ENCODE measurements around the gene TMEM175.
"Not testable (repeated sequence)": the region's sequence is repeated elsewhere in the genome, so short reads cannot be mapped to it uniquely, and the experiment has no call there.

The TMEM175 gene

GRCh38 chr4:930028-930551 lies 2.2 kb upstream of the TMEM175 start:
- Histone ChIP-seq H3K4me3 (ENCODE audit: low read depth, low read length) (peak overlapping the region; percentile 96; the same call in 1 of the 2 replicates), H3K36me3 (ENCODE audit: control insufficient read depth, insufficient read depth, low read length) (no peaks in the 10 kb centered on the region), H3K9me3 (ENCODE audit: control insufficient read depth, insufficient read depth, low read depth, low read length) (no peaks in the 10 kb centered on the region), H3K9ac (ENCODE audit: low read length) (no peak overlapping the region), H3K4me1 (ENCODE audit: control insufficient read depth, insufficient read depth, low read length) (peaks cover 20% of the 10 kb centered on the region), H3K27ac (ENCODE audit: low read depth, low read length) (no peak overlapping the region), H3K27me3 (ENCODE audit: control insufficient read depth, insufficient read depth, low read length) (no peaks in the 10 kb centered on the region)

DNA sequence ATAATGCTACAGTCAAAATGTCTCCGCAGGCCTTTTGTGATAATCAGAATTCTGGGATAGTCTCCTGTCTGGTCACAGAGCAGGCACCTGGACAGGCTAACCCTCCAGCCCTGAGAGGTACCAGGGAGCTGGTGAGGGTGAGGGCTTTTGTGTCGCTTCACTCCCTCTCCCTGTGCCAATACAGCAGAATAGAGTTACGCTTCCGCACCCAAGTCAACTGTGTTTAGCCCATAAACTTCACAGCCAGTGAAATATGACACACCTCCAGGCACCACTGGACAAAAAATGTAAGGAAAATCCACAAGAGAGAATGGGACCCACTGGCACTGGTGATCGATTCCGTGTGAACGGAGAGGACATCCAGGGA lies 1.4 kb upstream of the TMEM175 start:
- Histone ChIP-seq H3K27me3 (ENCODE audit: control insufficient read depth, insufficient read depth, low read length) (no peaks in the 10 kb centered on the region), H3K4me1 (ENCODE audit: control insufficient read depth, insufficient read depth, low read length) (peaks cover 14% of the 10 kb centered on the region), H3K4me3 (ENCODE audit: low read depth, low read length) (peak overlapping the region; percentile 96), H3K36me3 (ENCODE audit: control insufficient read depth, insufficient read depth, low read length) (no peaks in the 10 kb centered on the region), H3K9me3 (ENCODE audit: control insufficient read depth, insufficient read depth, low read depth, low read length) (no peaks in the 10 kb centered on the region), H3K9ac (ENCODE audit: low read length) (peak overlapping the region; percentile 12), H3K27ac (ENCODE audit: low read depth, low read length) (no peak overlapping the region)

- Histone ChIP-seq H3K27ac (ENCODE audit: low read depth, low read length) (peak overlapping the region; percentile 88), H3K27me3 (ENCODE audit: control insufficient read depth, insufficient read depth, low read length) (no peaks in the 10 kb centered on the region), H3K36me3 (ENCODE audit: control insufficient read depth, insufficient read depth, low read length) (no peaks in the 10 kb centered on the region), H3K4me3 (ENCODE audit: low read depth, low read length) (peak overlapping the region; percentile 96), H3K9me3 (ENCODE audit: control insufficient read depth, insufficient read depth, low read depth, low read length) (no peaks in the 10 kb centered on the region), H3K9ac (ENCODE audit: low read length) (peak overlapping the region; percentile 99), H3K4me1 (ENCODE audit: control insufficient read depth, insufficient read depth, low read length) (peaks cover 12% of the 10 kb centered on the region)
Observed at GRCh38 chr4:931194-931959, 883 bp upstream of the TMEM175 start.

DNA sequence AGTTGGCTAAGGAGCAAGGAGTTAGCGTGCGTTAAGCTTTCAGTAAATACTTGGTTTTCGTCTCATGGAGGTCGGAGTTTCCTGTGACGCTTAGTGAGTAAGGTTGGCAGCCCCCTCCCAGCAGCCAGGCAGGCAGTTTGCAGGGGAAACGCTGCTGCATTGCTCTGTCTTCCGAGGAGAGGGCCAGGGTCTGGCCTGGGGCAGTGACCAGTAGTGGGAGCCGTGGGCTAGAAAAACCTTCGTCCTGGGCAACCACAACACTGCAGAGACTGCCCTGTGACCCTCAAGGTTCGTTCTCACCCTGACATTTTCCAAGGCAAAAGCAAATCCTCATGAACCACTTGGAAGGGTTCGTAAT lies 432 bp downstream of the TMEM175 start:
- H3K27ac ChIP-seq (ENCODE audit: low read depth, low read length), result no peak overlapping the region

DNA sequence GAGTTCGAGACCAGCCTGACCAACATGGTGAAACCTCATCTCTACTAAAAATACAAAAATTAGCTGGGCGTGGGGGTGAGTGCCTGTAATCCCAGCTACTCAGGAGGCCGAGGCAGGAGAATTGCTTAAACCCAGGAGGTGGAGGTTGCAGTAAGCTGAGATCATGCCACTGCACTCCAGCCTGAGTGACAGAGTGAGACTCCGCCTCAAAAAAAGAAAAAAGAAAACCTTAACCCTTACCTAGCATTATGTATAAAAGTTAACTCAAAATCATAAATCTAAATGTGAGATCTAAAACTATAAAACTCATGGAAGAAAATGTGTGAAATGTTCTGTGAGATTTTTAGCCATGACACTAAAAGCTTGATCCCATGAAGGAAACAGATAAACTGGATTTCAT lies 7.2 kb downstream of the TMEM175 start:
- H3K36me3 ChIP-seq (ENCODE audit: control insufficient read depth, insufficient read depth, low read length); H3K9ac ChIP-seq (ENCODE audit: low read length); H3K4me3 ChIP-seq (ENCODE audit: low read depth, low read length); H3K4me1 ChIP-seq (ENCODE audit: control insufficient read depth, insufficient read depth, low read length); H3K27ac ChIP-seq (ENCODE audit: low read depth, low read length); H3K9me3 ChIP-seq (ENCODE audit: control insufficient read depth, insufficient read depth, low read depth, low read length): not testable (repeated sequence)
- peaks cover 10% of the 10 kb centered on the region; the same call in 1 of the 2 replicates for H3K27me3 ChIP-seq (ENCODE audit: control insufficient read depth, insufficient read depth, low read length)

More for the DNA sequence above, 432 bp downstream of the TMEM175 start:
- Histone ChIP-seq H3K36me3 (ENCODE audit: control insufficient read depth, insufficient read depth, low read length) (no peaks in the 10 kb centered on the region), H3K9me3 (ENCODE audit: control insufficient read depth, insufficient read depth, low read depth, low read length) (no peaks in the 10 kb centered on the region), H3K9ac (ENCODE audit: low read length) (peak overlapping the region; percentile 77), H3K27me3 (ENCODE audit: control insufficient read depth, insufficient read depth, low read length) (no peaks in the 10 kb centered on the region), H3K4me3 (ENCODE audit: low read depth, low read length) (peak overlapping the region; percentile 96), H3K4me1 (ENCODE audit: control insufficient read depth, insufficient read depth, low read length) (peaks cover 12% of the 10 kb centered on the region)

DNA sequence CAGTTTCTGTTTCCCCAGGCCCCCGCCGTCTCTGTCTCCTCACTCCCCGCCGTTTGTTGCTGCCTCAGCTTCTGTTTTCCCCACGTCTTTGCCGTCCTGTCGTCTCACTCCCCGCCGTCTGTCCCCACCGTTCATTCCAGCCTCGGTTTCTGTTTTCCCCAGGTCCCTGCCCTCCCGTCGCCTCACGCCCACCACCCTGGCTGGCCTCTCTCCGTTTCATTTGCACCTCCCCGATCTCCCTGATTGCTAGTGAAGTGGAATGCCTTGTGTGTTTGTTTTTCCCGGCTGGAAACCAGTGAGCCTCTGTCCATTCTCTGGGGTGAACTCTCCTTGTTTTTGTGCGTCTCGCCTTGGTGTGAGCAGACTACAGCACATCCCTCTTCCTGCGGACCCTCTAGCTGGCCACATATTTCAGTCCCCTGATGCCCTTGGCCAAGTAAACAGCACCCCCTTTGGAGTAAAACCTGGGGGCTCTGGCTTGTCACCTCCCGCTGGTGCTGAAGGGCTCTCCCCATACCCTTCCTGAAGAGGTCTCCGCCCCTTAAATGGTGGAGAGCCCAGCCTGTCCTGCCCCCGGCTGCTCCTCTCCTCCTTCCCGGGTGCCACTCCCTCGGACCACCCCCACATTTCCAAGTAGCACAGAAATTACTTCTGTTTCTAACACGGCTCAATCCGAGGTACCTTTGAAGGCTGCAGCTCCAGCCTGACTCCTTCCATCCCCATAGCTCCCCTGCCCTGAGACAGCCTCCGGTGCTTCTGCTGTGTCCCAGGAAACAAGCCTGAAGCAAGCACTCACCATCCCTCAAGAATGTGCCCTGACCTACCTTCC lies 13.2 kb downstream of the TMEM175 start:
- peaks cover 23% of the 10 kb centered on the region; the same call in 1 of the 2 replicates for H3K4me1 ChIP-seq (ENCODE audit: control insufficient read depth, insufficient read depth, low read length)
- peak overlapping the region; percentile 49 for H3K4me3 ChIP-seq (ENCODE audit: low read depth, low read length)
- H3K9me3 ChIP-seq (ENCODE audit: control insufficient read depth, insufficient read depth, low read depth, low read length), result no peaks in the 10 kb centered on the region
- no peak overlapping the region for H3K27ac ChIP-seq (ENCODE audit: low read depth, low read length)
- H3K27me3 ChIP-seq (ENCODE audit: control insufficient read depth, insufficient read depth, low read length), result peaks cover 39% of the 10 kb centered on the region; the same call in 1 of the 2 replicates
- H3K36me3 ChIP-seq (ENCODE audit: control insufficient read depth, insufficient read depth, low read length), result no peaks in the 10 kb centered on the region
- peak overlapping the region; percentile 23 for H3K9ac ChIP-seq (ENCODE audit: low read length)

GRCh38 chr4:946103-946450 lies 13.8 kb downstream of the TMEM175 start:
- peaks cover 23% of the 10 kb centered on the region; the same call in 1 of the 2 replicates for H3K4me1 ChIP-seq (ENCODE audit: control insufficient read depth, insufficient read depth, low read length)
- H3K36me3 ChIP-seq (ENCODE audit: control insufficient read depth, insufficient read depth, low read length), result no peaks in the 10 kb centered on the region
- H3K9me3 ChIP-seq (ENCODE audit: control insufficient read depth, insufficient read depth, low read depth, low read length), result no peaks in the 10 kb centered on the region
- peak overlapping the region; percentile 49; the same call in 1 of the 2 replicates for H3K4me3 ChIP-seq (ENCODE audit: low read depth, low read length)
- peak overlapping the region; percentile 23 for H3K9ac ChIP-seq (ENCODE audit: low read length)
- H3K27me3 ChIP-seq (ENCODE audit: control insufficient read depth, insufficient read depth, low read length), result peaks cover 39% of the 10 kb centered on the region; the same call in 1 of the 2 replicates
- H3K27ac ChIP-seq (ENCODE audit: low read depth, low read length), result no peak overlapping the region

DNA sequence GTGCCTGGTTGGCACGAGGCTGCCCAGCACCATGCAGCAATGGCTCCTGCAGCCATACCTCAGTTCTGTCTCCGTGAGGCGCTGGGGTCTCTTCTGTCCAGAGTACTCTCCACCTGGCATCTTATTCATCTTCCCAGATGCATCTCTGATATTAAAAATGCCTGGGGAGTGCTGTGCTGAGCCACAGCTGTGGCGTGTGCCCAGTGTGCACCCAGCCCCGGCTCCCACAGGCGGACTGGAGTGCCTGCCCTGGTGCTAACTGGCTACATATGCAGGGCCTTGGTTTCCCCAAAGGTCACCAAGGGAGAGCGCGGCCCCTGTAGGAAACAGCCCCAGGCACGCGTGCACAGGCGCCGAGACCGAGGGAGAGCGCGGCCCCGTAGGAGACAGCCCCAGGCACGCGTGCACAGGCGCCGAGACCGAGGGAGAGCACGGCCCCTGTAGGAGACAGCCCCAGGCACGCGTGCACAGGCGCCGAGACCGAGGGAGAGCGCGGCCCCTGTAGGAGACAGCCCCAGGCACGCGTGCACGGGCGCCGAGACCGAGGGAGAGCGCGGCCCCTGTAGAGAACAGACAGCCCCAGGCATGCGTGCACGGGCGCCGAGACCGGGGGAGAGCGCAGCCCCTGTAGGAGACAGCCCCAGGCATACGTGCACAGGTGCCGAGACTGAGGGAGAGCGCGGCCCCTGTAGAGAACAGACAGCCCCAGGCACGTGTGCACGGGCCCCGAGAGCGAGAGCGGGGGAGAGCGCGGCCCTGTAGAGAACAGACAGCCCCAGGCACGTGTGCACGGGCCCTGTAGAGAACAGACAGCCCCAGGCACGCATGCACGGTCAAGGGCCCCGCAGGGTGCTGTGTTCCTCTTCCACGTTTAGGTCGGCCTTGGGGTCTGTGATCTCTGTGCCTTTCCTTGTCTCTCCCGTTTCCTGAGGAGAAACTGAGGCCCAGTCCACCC lies 14.5 kb downstream of the TMEM175 start:
- Histone ChIP-seq H3K4me3 (ENCODE audit: low read depth, low read length) (no peak overlapping the region; the same call in 1 of the 2 replicates), H3K27me3 (ENCODE audit: control insufficient read depth, insufficient read depth, low read length) (peaks cover 39% of the 10 kb centered on the region; the same call in 1 of the 2 replicates), H3K27ac (ENCODE audit: low read depth, low read length) (no peak overlapping the region), H3K4me1 (ENCODE audit: control insufficient read depth, insufficient read depth, low read length) (peaks cover 23% of the 10 kb centered on the region; the same call in 1 of the 2 replicates), H3K36me3 (ENCODE audit: control insufficient read depth, insufficient read depth, low read length) (no peaks in the 10 kb centered on the region), H3K9ac (ENCODE audit: low read length) (no peak overlapping the region), H3K9me3 (ENCODE audit: control insufficient read depth, insufficient read depth, low read depth, low read length) (no peaks in the 10 kb centered on the region)

- Histone ChIP-seq H3K9me3 (ENCODE audit: control insufficient read depth, insufficient read depth, low read depth, low read length) (no peaks in the 10 kb centered on the region), H3K4me3 (ENCODE audit: low read depth, low read length) (no peak overlapping the region), H3K4me1 (ENCODE audit: control insufficient read depth, insufficient read depth, low read length) (peaks cover 23% of the 10 kb centered on the region; the same call in 1 of the 2 replicates), H3K9ac (ENCODE audit: low read length) (no peak overlapping the region), H3K27me3 (ENCODE audit: control insufficient read depth, insufficient read depth, low read length) (peaks cover 39% of the 10 kb centered on the region; the same call in 1 of the 2 replicates), H3K36me3 (ENCODE audit: control insufficient read depth, insufficient read depth, low read length) (no peaks in the 10 kb centered on the region), H3K27ac (ENCODE audit: low read depth, low read length) (no peak overlapping the region)
Observed at GRCh38 chr4:947491-947971, 15.3 kb downstream of the TMEM175 start.

Data from HUES6 (cell line).